GM18520 (cell line): ENCODE results near the gene ATP6V0D1.
"Not testable (repeated sequence)": the region's sequence is repeated elsewhere in the genome, so short reads cannot be mapped to it uniquely, and the experiment has no call there.

ENCODE experiments used
- ATAC-seq: cut with Tn5 transposase; IDR thresholded peaks from one replicate; pipeline ENCODE4 v1.9.1; 2021; ENCODE audit not compliant: unreplicated experiment

The ATP6V0D1 gene

DNA sequence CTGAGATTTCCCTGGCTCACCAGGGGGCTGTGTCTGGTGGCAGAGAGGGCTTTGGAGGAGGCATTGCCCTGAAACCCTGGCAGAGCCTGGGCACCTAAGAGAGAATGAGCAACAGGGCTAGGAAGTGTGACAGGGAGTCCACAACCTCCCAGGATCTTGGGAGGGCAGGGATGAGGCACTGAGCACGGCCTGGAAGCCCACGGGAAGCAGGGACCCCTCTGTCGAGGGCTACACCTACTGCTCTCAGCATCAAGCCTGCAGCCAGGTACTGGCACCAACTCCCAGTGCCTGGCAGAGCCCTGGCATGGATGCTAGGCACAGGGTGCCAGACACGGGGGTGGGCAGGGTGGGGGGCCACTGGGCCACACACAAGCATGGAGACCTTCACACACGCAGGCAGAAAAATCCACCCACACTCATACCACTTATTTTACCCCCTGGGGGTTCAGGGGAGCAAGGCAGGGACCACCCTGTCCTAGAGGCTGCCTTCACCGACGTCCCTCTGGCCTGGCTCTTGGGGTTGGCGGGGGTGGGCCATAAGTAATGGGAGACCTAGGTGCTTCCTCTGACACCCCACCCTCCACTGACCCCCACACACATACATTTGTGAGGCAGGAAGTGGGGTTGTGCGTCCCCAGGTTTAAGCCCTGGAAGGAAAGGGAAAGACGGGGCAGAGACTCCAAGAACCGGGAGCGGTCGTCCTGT is 51.0 kb downstream of the ATP6V0D1 start:
- no peak for ATAC-seq

DNA sequence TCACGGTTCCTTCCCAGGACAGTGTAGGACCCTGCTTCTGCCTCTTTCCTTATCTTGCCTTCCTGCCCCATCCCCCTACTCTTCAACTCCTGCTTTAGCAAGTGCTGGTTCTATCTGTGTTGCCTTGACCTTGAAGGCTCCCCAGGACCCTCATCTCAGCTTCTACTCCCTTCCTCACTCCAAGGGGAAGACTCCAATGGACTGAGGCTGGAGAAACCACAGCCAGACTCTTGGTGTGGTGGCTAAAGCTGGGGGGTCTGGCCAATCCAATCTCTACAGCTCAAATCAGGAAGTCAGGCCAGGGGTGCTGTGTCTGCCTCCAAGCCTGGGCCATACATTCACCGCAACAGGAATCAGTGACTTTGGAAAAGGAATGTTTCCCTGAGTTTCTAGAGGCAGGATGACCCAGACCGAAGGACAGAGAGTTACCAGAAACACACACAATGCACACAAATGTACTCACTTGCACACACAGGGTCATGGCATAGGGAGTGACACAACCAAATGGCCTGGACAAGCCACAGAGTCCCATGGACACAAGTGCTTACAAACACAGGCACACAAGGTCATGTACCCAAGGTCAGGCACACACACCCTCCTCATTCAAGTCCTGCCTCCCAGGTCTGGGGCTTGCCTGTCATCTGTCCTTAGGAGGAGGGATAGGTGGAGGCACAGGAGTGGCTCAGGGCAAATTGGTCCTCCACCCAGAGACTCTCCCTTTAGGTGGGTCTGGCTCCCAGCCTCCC is 51.7 kb downstream of the ATP6V0D1 start:
- no peak for ATAC-seq

DNA sequence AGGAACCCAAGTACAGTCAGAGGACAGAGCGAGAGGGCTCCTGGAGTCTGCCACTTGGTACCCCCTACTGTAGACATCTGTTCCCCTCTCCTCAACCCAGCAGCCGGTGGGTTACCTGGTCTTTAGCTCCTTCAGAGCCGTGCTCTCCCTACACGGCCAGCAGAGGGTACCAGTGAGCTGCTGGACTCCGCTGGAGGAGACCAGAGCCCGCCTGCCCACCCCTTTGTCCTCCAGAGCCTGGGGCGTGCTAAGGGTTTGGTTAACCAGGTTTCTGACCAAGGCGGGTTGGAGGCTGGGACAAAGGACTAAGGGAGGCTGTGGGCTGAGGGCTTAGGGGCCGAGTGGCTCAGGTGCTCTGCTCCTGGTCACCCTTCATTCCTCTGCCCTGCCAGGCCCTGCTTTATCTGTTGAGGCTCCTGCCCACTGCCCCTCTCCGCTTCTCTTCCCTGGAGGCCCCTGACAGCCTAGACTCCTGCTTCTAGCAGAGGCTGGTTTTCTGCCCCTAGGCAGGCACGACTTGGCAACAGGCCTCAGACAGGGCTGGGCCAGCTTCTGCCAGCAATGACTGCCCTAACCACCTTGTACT is 52.7 kb downstream of the ATP6V0D1 start:
- no peak for ATAC-seq

DNA sequence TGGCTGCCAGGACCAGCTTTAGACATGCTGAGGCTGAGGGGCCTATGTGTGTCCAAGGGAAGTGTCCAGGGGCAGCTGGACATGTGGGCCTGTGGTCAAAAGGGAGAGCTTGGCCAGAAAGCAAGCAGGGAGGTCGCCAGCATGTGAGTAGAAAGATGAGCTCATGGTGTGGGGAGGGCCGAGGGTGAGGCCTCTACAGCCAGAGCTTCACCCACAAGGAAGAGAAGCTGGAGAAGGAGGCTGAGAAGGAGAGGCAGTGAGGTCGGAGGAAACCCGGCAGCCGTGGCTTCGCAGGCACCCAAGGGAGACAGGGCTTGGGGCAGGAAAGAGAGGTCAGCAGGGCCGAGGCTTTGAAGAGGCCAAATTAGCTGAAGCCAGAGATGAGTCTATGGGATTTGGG is 54.0 kb downstream of the ATP6V0D1 start:
- no peak for ATAC-seq

DNA sequence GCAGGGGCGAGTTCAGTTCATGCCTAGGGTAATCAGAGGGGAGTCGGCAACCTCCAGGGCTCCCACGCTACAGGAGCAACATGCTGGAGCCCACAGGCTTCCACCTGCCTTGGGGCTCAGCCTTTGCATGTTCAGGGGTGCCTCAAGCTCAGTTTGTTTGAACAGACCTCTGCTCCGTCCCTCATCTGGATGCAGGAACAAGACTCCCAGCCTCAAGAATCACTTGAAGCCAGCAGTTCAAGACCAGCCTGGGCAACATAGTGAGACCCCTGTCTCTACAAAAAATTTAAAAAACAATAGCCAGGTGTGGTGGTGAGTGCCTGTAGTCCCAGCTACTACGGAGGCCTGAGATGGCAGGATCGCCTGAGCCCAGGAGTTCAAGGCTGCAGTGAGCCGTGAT is 54.9 kb downstream of the ATP6V0D1 start:
- ATAC-seq, result no peak

DNA sequence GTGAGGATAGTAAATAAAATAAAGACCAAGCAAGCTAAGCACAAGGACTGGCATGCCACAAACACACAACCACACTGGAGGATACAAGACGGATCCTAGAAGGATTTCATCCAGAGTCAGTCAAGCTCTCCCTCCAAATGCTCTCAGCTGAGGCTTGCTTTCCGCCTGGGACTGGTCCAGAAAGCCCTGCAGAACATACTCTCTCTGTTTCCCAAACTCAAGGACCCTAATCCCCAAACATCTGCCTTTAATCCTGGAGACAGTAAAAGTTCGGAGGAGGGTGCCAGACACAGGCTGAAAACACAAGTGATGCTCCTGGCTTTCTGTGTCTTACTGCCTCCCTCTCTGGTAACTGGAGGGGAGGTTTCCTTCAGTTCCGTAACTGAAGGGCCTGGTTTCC is 55.4 kb downstream of the ATP6V0D1 start:
- no peak for ATAC-seq

DNA sequence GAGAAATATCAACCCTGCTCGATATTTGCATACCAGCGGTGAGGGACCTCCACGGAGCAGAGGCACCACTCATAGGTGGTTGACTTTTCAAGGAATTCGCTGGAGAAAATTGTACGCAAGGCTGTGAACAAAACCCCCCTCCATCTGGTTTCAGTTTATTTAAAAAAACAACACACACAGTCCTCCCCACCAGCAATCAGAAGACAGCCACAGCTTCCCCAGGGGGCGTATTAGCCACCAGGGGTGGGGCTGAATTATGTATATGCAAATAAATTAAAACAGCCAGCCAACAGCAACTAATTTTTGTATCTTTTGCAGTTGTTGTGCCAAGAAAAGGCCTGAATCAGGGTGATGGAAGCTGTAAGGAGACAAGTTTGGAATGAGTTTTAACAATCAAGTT is 55.9 kb downstream of the ATP6V0D1 start:
- no peak for ATAC-seq

DNA sequence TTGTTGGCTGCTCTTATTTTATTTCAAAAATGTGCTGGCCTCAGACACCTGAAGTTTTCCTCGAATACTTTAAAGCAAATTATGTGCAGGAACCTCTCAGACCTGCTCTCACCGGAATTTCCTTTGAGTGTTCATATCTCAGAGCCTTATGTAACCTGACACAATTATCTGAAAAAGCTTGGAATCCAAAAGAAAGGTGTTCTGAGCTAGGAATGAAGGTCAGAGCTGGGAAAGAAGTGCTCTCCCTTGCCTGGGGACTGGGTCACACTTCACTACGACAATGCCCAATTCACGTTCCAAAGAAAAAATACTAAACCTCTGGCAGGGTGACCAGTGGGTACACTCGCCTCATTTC is 56.7 kb downstream of the ATP6V0D1 start:
- ATAC-seq, result no peak

DNA sequence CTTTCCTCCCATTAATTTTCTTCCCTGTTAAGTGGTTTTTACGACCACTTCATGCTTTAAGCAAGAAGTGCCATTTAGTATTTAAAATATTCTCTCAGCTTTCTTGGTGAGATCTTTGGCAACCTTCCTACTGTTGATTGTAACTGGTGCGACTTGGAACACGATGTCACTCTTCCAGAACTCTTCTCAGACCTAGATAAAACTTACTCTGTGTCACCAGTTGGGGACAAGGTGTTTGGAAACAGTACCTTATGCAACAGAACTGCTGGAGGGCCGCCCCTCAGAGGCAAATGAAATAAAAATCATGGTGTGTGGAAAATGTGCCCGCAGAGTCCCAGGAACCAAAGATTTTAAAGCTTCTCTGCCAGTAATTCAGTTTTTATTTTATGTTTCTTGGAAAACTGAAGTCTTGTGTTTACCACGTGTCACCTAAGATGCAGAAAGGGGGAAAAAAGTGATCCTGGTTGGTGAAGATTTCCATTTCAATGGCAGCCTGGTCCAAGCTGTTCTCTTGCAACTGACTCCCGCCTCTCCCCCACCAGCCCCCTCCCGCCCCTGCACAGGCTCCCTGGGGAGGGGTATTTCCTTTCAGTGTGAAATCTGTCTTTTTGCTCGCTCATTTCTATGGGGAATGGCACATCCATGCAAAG is 57.2 kb downstream of the ATP6V0D1 start:
- ATAC-seq, result no peak

DNA sequence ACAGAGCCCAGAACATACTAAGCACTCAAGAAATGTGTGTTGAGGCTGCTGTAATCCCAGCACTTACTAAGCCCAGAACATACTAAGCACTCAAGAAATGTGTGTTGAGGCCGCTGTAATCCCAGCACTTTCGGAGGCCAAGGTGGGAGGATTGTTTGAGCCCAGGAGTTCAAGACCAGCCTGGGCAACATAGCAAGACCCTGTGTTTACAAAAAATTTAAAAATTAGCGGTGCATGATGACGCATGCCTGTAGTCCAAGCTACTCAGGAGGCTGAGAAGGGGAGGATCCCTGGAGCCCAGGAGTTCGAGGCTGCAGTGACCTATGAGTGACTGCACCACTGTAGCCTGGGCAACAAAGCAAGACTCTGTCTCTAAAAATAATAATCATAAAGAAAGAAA is 57.9 kb downstream of the ATP6V0D1 start:
- no peak for ATAC-seq

DNA sequence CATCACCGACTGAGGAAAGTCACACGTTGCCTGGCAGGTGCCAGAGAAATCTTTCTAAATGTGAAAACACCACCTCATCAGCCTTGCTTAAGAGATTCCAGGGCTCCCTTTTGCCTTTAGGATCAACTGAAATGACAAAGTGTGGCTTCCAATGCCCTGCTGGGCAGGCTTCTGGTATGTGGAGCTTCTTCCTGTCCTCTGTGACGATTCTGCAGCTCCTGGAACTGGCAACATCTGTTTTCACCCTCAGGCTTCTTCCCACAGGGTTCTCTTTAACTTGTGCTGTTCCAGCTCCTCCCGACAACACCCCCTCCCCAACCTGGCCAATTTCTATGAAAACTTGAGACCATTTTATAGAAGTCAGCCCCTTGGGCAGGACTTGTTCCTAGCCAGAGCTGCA is 59.9 kb downstream of the ATP6V0D1 start:
- no peak for ATAC-seq

DNA sequence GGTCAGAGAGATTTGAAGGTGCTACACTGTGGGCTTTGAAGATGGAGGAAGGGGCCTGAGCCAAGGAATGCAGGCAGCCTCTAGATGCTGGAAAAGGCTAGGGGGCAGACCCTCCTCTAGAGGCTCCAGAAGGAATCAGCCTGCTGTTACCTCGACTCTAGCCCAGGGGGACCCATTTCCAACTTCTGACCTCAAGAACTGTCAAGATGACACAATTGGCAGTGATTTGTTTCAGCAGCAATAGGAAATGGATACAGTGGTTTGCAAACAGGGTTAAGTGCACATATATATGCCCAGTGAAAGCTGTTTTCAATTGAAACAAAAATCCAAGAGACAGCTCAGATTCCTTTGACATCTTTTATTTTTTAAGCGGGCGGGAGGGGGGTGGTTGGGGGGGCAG is 61.0 kb downstream of the ATP6V0D1 start:
- no peak for ATAC-seq

DNA sequence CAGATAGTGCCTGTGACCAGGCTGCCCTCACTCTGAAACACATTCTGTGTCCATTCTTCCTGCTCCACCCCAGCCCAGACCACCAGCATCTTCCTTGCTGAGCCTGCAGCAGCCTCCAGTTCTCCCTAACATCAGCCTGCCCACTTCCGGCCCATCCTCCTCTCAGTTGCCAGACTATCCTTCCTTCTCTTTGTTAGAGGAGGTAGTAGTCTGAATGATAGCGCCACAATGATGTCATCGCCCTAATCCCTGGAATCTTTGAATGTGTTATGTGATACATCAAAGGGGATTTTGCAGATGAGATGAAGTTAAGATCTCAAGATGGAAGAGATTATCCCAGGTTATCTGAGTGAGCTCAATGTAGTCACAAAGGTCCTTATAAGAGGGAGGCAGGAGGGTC is 61.5 kb downstream of the ATP6V0D1 start:
- no peak for ATAC-seq

DNA sequence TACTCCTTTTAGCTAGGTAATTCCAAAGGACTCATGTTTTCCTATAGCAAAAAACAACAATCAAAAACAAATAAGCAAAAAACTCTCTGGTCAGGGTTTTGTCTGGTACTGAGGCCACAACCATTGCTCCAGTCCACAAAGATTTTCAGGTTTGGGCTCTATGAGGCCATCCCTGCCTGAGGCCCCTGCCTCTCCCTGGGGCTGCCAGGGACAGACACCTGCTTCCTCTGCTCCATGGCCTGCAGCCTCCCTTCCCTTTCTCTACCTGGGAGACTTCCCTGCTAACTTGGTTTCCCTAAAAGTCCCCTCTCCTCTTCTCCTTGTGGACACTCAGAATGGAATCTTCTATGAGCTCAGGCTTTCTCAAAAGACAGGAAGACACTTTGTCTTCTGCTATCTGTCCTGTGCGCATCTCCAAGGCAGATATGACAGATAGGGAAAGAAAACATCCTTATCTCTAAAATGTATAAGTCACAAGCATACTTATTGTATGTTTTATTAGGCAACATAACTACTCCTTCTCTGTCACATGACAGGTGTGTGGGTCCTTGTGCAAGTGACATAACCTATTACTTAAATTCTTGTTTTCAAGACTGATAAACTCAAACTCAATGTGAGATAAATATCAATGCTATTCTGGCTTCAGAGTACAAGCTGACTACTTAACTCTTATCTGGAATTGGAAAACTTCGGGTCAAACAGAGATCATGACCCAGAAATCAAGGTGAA is 63.5 kb downstream of the ATP6V0D1 start:
- ATAC-seq, result no peak

DNA sequence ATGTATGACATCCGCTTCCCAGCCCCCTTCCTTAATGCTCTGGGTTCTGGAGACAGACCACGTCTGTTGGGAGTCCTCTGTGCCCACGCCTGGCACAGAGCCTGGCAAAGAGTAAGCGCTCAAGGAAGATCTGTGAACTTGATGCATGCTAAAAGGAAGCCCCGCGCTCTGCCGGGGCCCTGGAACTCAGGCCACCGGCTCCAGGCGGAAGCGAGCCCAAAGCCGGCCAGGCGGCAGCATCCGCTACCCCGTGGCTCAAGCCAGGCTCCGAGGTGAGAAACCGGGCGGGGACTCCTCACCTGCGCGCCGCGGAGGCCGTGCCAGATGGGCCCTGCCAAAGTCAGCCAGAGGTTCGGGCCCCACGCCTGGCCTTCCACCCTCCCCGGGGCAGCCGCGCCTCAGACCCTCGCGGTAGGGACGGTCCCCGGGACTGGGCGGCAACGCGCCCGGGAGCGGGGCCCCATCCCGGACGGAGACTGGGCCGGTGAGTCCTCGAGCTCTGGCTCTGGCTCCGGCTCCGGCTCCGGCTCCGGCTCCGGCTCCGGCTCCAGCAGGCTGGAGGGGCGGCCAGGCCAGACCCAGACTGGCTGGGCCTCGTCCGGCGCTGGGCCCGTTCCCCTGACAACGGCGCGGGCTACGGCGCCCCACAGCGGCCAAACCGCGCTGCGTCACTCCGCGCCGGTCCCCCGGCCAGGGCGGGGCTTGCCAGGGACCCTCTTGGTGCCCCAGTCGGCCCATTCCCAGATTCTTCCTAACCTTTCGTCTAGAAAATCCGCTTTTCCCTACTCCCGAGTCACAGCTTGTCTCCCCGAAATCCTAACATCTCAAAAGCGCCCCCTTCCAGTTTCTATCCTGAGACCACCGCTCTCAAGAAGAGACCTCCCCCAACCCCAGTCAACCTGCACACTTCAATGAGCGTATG is 64.8 kb downstream of the ATP6V0D1 start, which contains the start of gene ZDHHC1:
Gene ZDHHC1 (minus strand): TSS at position 606 of the 922 bp plus-strand sequence. CDS start 8,702 bp downstream, outside the sequence.
- no peak for ATAC-seq

DNA sequence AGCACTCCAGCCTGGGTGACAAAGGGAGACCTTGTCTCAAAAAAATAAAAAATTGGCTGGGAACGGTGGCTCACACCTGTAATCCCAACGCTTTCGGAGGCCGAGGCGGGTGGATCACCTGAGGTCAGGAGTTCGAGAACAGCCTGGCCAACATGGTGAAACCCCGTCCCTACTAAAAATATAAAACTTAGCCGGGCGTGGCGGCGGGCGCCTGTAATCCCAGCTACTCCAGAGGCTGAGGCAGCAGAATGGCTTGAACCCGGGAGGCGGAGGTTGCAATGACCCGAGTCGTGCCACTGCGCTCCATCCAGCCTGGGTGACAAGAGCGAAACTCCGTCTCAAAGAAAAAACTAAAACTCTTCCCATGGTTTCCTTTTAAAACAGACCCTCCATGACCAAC is 65.5 kb downstream of the ATP6V0D1 start:
- ATAC-seq, result not testable (repeated sequence)

DNA sequence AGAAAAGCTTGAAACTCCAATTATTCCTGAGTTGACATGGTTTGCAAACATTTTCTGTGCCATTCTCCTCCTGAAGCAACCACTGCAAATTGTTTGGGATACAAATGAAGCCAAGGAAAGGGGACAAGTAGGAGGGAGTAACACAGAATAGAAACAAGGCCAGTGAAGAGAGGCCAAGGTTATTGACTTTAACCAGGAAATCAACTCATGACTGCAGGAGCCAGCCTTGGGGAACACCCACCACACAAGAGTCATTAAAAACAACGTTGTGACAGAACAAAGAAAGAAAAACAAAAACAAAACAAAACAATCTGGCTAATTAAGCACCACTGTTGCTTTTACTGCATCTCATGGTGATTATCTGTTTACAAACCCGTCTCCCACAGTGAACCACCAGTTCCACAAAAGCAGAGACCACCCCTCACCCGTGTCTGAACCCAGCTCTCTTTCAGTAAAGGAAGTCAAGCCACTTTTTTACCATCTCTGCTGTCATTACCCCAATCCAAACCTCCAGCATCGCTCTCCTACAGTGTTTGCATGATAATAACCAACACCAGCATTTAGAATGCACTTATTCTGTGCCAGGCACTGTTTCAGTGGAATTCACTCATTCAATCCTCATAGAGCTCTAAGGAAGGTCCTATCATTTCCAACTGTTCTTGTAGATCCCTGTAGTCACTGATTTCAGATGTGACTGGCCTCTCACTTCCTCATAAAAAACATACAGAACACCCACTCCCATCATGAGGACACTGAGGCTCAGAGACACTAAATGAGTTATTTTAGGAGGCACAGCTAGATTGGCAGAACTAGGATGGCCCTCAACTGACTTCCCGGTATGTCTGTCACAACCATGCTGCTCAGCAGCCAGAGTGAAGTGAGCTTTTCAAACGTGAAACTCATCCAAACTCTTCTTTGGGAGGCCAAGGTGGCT is 66.7 kb downstream of the ATP6V0D1 start:
- ATAC-seq, result no peak

DNA sequence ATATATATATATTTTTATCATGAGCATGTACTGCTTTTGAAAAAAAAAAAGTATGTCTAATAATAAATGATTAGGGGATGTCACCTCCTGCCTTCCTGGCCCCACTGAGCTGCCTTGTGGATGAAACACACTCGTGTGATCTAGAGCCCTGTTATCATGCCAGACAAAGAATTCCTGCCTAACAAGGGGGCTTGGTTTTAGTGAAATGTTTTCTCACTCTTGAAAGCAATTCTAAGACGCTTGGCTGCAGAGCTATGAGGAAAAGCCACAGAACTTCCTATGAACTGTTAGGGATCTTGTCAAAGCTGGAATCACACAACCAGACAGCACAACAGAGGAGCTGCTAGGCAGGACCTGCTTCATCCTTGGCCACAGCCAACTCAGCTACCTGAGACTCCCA is 68.7 kb downstream of the ATP6V0D1 start:
- ATAC-seq, result no peak

DNA sequence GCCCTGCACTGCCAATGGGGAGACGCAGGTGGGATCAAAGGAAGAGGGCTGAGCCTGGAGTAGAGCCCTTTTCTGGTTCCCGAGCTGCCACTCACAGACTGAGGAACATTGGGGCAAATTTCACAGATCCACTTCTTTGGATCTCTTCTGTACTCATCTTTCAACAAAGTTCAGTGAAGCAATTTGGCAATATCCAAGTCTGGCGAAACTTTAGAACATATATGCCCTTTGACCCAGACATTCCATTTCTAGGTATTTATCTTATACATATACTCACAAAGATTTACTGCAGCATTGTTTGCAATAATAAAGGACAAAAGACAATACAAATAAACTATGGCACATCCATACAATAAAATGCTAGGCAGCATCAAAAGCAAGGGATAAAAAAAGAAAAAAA is 69.6 kb downstream of the ATP6V0D1 start:
- no peak for ATAC-seq
